GM12872 (cell line): ENCODE data around the gene NCR2.

ENCODE experiments used
- CTCF ChIP-seq: IDR thresholded peaks from 3 replicates; pipeline ENCODE4 v1.5.1; 2011; ENCODE audit warnings: low read depth, mild to moderate bottlenecking, low read length, moderate library complexity; ENCODE audit not compliant: insufficient read depth

Gene NCR2

GRCh38 chr6:41332842-41333736, 2.3 kb upstream of the NCR2 start:
- TF ChIP-seq CTCF, result no peak

- TF ChIP-seq CTCF, result peak; percentile 35; the same call in 1 of the 3 replicates
Measured at GRCh38 chr6:41334482-41335040, 847 bp upstream of the NCR2 start.

- no peak for TF ChIP-seq CTCF
Measured at GRCh38 chr6:41335943-41336342, 535 bp downstream of the NCR2 start.

- no peak for TF ChIP-seq CTCF
Measured at GRCh38 chr6:41336824-41337223, 1.4 kb downstream of the NCR2 start.

- no peak for TF ChIP-seq CTCF
Measured at GRCh38 chr6:41337709-41338108, 2.3 kb downstream of the NCR2 start.

DNA sequence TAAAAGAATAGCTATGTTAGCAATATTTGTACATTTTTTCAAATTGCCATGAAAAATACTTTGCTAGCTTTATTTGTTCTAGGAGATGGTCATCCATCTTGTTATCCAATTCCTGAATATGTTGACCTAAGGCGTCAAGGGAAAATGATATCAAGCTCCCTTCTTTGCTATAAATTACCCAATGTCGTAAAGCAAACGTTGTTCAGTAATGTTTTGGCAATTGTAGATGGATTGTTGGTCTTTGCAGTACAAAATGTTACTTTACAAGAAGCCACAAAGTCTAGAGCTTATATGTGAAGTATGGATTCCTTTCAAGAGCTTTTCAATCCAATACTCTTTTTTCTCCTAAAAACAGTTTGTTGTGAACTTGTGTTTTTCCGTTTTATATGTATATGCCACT, 3.3 kb downstream of the NCR2 start:
- TF ChIP-seq CTCF, result no peak

DNA sequence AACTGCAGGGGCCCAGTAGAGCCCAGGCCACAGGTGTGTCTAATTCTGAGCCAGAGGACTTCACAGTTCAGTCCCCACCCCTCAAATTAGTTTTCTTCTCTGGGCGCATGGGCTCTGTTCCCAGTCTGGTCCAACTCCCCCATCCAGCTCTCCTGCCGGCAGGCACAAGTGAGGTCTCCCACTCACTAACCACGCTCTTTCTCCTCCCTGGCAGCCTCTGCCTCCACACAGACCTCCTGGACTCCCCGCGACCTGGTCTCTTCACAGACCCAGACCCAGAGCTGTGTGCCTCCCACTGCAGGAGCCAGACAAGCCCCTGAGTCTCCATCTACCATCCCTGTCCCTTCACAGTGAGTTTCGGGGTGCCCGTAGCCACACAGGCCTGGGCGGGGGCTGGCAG, 6.2 kb downstream of the NCR2 start:
- TF ChIP-seq CTCF, result no peak
